Neural cell (in vitro differentiated cells): ENCODE measurements around the gene MYRIP. TPM values are rescaled to one million over a fixed set of nuclear protein-coding genes. Genes with fewer than 3 reads are reported as not detected.

Experiments
- H2AFZ ChIP-seq: fragments of 200-600, 300-800 bp; sonication (generic), shearing (Covaris generic); 2 replicates; pipeline ENCODE4 v1.6.0; 2014; ENCODE audit warnings: low read depth, mild to moderate bottlenecking, antibody characterized with exemption, low read length, moderate library complexity
- H3F3A ChIP-seq: fragments of 200-600 bp; shearing (Covaris generic); 2 replicates; pipeline ENCODE4 v1.6.1; 2016; ENCODE audit warnings: mild to moderate bottlenecking, moderate library complexity, mixed read lengths, antibody characterized with exemption, low read length; ENCODE audit not compliant: insufficient read depth, poor library complexity, severe bottlenecking
- H3K27ac ChIP-seq: fragments of 200-600, 300-800 bp; sonication (generic), shearing (Covaris generic); 2 replicates; pipeline ENCODE4 v1.5.1; 2014; ENCODE audit warnings: mild to moderate bottlenecking, low read length, moderate library complexity
- H3K27me3 ChIP-seq: fragments of 300-800, 200-600 bp; sonication (generic), shearing (Covaris generic); 2 replicates; pipeline ENCODE4 v1.6.0; 2014; ENCODE audit warnings: mild to moderate bottlenecking, low read depth, low read length, moderate library complexity; ENCODE audit not compliant: insufficient read depth
- H3K36me3 ChIP-seq: fragments of 300-800, 200-600 bp; sonication (generic), shearing (Covaris generic); 2 replicates; pipeline ENCODE4 v1.5.1; 2014; ENCODE audit warnings: mild to moderate bottlenecking, antibody characterized with exemption, low read length, moderate library complexity; ENCODE audit not compliant: insufficient read depth
- H3K4me2 ChIP-seq: fragments of 300-800, 200-600 bp; sonication (generic), shearing (Covaris generic); 2 replicates; pipeline ENCODE4 v1.6.0; 2014; ENCODE audit warnings: mild to moderate bottlenecking, low read length
- H3K4me3 ChIP-seq: fragments of 300-800, 200-600 bp; sonication (generic), shearing (Covaris generic); 2 replicates; pipeline ENCODE4 v1.5.1; 2014; ENCODE audit warnings: mild to moderate bottlenecking, low read length, moderate library complexity
- H3K79me2 ChIP-seq: fragments of 200-600 bp; shearing (Covaris generic); replicated peaks from 2 replicates; pipeline ENCODE4 v1.6.0; 2014; ENCODE audit warnings: mild to moderate bottlenecking, low read length, moderate library complexity; ENCODE audit not compliant: insufficient read depth
- H3K9ac ChIP-seq: fragments of 300-800, 200-600 bp; sonication (generic), shearing (Covaris generic); 2 replicates; pipeline ENCODE4 v1.6.1; 2016; ENCODE audit warnings: mild to moderate bottlenecking, low read length, mixed read lengths
- H3K9me2 ChIP-seq: fragments of 200-600 bp; shearing (Covaris generic); 2 replicates; pipeline ENCODE4 v1.6.1; 2016; ENCODE audit warnings: mild to moderate bottlenecking, low read length, mixed read lengths; ENCODE audit not compliant: insufficient read depth
- H3K9me3 ChIP-seq: fragments of 200-600, 300-800 bp; sonication (generic), shearing (Covaris generic); 2 replicates; pipeline ENCODE4 v1.6.1; 2016; ENCODE audit warnings: mild to moderate bottlenecking, mixed run types, low read length, moderate library complexity, mixed read lengths
- H4K20me1 ChIP-seq: fragments of 200-600 bp; shearing (Covaris generic); 2 replicates; pipeline ENCODE4 v1.6.1; 2016; ENCODE audit warnings: mild to moderate bottlenecking, mixed run types; ENCODE audit not compliant: insufficient read depth
- EP300 ChIP-seq: fragments of 450-650 bp; conservative IDR thresholded peaks from 2 replicates; pipeline ENCODE4 v1.6.1; 2014; ENCODE audit warnings: antibody characterized with exemption, mild to moderate bottlenecking, moderate library complexity; ENCODE audit not compliant: poor library complexity, severe bottlenecking
- EZH2 ChIP-seq: fragments of 200-600, 300-800 bp; shearing (Covaris generic), sonication (generic); IDR thresholded peaks from 2 replicates; pipeline ENCODE4 v1.6.1; 2014; ENCODE audit warnings: antibody characterized with exemption, low read length, borderline replicate concordance, mild to moderate bottlenecking; ENCODE audit not compliant: insufficient read depth, poor library complexity, severe bottlenecking
- MXI1 ChIP-seq: fragments of 450-650 bp; conservative IDR thresholded peaks from 2 replicates; pipeline ENCODE4 v1.6.1; 2014; ENCODE audit warnings: antibody characterized with exemption, mild to moderate bottlenecking; ENCODE audit not compliant: poor library complexity, severe bottlenecking
- POLR2AphosphoS5 ChIP-seq: IDR thresholded peaks from 2 replicates; pipeline ENCODE4 v1.6.1; 2012
- RAD21 ChIP-seq: fragments of 450-650 bp; conservative IDR thresholded peaks from 2 replicates; pipeline ENCODE4 v1.6.1; 2014; ENCODE audit warnings: antibody characterized with exemption, mild to moderate bottlenecking, moderate library complexity
- SMC3 ChIP-seq: fragments of 450-650 bp; conservative IDR thresholded peaks from 2 replicates; pipeline ENCODE4 v1.6.1; 2014; ENCODE audit warnings: antibody characterized with exemption, mild to moderate bottlenecking, moderate library complexity; ENCODE audit not compliant: poor library complexity
- TAF1 ChIP-seq: IDR thresholded peaks from 2 replicates; pipeline ENCODE4 v1.6.1; 2012; ENCODE audit warnings: low read depth
- polyA plus RNA-seq: library from polyadenylated mRNA; depleted of rRNA; stranded (reverse); fragments of >200 nt; gene quantifications from 2 replicates; pipeline ENCODE4 v1.2.3, GENCODE V29; 2014
- TF ChIP-seq, protein P1 (sequence below): IDR thresholded peaks from 2 replicates; pipeline ENCODE4 v1.6.1; 2012; ENCODE audit warnings: borderline replicate concordance
- TF ChIP-seq, protein P2 (sequence below): fragments of 450-650 bp; IDR thresholded peaks from 2 replicates; pipeline ENCODE4 v1.5.1; 2014; ENCODE audit warnings: antibody characterized with exemption, mild to moderate bottlenecking, moderate library complexity; ENCODE audit not compliant: poor library complexity, severe bottlenecking

MYRIP gene
- polyA plus RNA-seq, 1 donor from 2014 or later, result 0.76 TPM

DNA sequence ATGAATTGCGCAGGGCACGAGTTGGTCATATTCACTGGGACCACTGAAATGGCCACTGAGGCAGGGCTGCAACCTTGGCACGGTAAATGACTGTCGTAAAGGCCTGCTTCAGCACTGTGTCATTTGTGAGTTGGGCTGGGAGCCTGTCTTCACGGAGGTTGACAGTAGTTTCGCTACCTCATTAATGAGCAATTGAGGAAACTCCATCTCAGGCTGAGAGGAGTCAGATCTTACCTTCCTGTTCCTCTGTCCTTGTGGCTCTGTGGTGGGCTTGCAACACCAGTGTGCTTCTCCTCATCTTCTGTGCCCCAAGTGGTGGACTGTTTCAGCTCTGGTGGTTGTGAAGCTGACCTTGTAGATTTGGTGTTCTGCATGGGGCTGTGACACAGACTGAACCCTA lies 420.0 kb downstream of the MYRIP start:
- H3K27ac ChIP-seq, result no peak overlapping the region
- no peak overlapping the region for H2AFZ ChIP-seq
- H3K27me3 ChIP-seq, result no peaks in the 10 kb centered on the region
- no peak overlapping the region for H3K9ac ChIP-seq
- H3F3A ChIP-seq, result no peaks in the 10 kb centered on the region
- no peak overlapping the region for H3K4me2 ChIP-seq
- H3K9me2 ChIP-seq, result no peaks in the 10 kb centered on the region
- no peak overlapping the region for H3K4me3 ChIP-seq
- no peaks in the 10 kb centered on the region for H3K79me2 ChIP-seq
- TF ChIP-seq RAD21, result no peak
- no peak for TF ChIP-seq EZH2
- H4K20me1 ChIP-seq, result no peaks in the 10 kb centered on the region
- H3K9me3 ChIP-seq, result no peaks in the 10 kb centered on the region
- H3K36me3 ChIP-seq, result no peaks in the 10 kb centered on the region

DNA sequence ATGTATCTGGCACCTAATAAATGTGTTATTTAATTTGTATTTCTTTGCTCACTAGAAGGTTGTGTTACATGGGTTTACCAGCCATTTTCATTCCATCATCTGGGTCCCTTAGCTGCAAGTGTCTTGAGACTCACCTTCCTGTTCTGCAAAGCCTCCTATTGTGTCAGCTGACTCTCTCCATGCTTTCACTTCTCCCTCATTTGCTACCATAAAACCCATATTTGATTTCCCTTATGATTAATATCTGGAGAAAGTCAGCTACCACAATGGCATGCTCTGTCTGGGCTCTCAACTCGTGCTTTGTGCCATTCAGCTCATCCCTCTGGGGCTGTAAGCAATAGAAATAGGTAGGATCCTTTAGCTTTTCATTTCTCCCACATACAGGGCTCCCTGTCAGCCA lies 420.6 kb downstream of the MYRIP start:
- H3K36me3 ChIP-seq, result no peaks in the 10 kb centered on the region
- H2AFZ ChIP-seq, result no peak overlapping the region
- TF ChIP-seq, protein P1, sequence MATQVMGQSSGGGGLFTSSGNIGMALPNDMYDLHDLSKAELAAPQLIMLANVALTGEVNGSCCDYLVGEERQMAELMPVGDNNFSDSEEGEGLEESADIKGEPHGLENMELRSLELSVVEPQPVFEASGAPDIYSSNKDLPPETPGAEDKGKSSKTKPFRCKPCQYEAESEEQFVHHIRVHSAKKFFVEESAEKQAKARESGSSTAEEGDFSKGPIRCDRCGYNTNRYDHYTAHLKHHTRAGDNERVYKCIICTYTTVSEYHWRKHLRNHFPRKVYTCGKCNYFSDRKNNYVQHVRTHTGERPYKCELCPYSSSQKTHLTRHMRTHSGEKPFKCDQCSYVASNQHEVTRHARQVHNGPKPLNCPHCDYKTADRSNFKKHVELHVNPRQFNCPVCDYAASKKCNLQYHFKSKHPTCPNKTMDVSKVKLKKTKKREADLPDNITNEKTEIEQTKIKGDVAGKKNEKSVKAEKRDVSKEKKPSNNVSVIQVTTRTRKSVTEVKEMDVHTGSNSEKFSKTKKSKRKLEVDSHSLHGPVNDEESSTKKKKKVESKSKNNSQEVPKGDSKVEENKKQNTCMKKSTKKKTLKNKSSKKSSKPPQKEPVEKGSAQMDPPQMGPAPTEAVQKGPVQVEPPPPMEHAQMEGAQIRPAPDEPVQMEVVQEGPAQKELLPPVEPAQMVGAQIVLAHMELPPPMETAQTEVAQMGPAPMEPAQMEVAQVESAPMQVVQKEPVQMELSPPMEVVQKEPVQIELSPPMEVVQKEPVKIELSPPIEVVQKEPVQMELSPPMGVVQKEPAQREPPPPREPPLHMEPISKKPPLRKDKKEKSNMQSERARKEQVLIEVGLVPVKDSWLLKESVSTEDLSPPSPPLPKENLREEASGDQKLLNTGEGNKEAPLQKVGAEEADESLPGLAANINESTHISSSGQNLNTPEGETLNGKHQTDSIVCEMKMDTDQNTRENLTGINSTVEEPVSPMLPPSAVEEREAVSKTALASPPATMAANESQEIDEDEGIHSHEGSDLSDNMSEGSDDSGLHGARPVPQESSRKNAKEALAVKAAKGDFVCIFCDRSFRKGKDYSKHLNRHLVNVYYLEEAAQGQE, result no peak
- TF ChIP-seq MXI1 (no peak), TAF1 (no peak), SMC3 (no peak), EP300 (no peak)
- TF ChIP-seq, protein P2, sequence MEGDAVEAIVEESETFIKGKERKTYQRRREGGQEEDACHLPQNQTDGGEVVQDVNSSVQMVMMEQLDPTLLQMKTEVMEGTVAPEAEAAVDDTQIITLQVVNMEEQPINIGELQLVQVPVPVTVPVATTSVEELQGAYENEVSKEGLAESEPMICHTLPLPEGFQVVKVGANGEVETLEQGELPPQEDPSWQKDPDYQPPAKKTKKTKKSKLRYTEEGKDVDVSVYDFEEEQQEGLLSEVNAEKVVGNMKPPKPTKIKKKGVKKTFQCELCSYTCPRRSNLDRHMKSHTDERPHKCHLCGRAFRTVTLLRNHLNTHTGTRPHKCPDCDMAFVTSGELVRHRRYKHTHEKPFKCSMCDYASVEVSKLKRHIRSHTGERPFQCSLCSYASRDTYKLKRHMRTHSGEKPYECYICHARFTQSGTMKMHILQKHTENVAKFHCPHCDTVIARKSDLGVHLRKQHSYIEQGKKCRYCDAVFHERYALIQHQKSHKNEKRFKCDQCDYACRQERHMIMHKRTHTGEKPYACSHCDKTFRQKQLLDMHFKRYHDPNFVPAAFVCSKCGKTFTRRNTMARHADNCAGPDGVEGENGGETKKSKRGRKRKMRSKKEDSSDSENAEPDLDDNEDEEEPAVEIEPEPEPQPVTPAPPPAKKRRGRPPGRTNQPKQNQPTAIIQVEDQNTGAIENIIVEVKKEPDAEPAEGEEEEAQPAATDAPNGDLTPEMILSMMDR, result no peak
- H3K27me3 ChIP-seq, result no peaks in the 10 kb centered on the region
- H3K4me3 ChIP-seq, result no peak overlapping the region
- no peaks in the 10 kb centered on the region for H3K79me2 ChIP-seq
- H3F3A ChIP-seq, result no peaks in the 10 kb centered on the region
- H3K9me2 ChIP-seq, result no peaks in the 10 kb centered on the region
- no peak overlapping the region for H3K9ac ChIP-seq
- H3K27ac ChIP-seq, result no peak overlapping the region
- no peaks in the 10 kb centered on the region for H4K20me1 ChIP-seq
- H3K9me3 ChIP-seq, result no peaks in the 10 kb centered on the region
- H3K4me2 ChIP-seq, result no peak overlapping the region

DNA sequence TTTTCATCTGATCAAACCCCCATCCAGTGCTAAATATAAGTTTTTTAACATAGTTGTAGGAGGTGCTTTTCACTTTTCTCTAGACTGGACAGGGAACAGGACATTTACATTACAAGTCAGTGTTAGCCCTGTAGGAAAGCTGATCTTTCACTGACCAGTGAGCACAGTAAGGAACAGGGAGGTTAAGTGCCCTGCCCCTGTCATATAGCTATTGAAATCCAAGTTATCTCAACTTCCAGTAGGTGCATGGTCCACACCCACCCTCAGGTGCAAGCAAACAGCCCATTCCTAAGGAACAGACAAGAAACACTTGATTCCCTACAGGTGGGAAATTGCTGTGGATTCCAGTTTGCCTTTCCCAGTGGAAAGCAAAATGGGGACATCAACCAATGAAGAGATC lies 421.0 kb downstream of the MYRIP start:
- no peak overlapping the region for H3K9ac ChIP-seq
- no peaks in the 10 kb centered on the region for H3K9me3 ChIP-seq
- H3K27ac ChIP-seq, result no peak overlapping the region
- H3K79me2 ChIP-seq, result no peaks in the 10 kb centered on the region
- H3F3A ChIP-seq, result no peaks in the 10 kb centered on the region
- H3K27me3 ChIP-seq, result no peaks in the 10 kb centered on the region
- H3K4me3 ChIP-seq, result no peak overlapping the region
- TF ChIP-seq TAF1, result no peak
- TF ChIP-seq SMC3, result no peak
- TF ChIP-seq, protein P1, result no peak
- TF ChIP-seq EZH2, result no peak
- no peak for TF ChIP-seq POLR2AphosphoS5
- no peak for TF ChIP-seq MXI1
- TF ChIP-seq, protein P2, result no peak
- TF ChIP-seq RAD21, result no peak
- TF ChIP-seq EP300, result no peak
- no peak overlapping the region for H2AFZ ChIP-seq
- H4K20me1 ChIP-seq, result no peaks in the 10 kb centered on the region
- no peaks in the 10 kb centered on the region for H3K9me2 ChIP-seq
- no peaks in the 10 kb centered on the region for H3K36me3 ChIP-seq
- no peak overlapping the region for H3K4me2 ChIP-seq
